K562 treated with DMSO at 1 percent for 24 hours (cell line): ENCODE results near the gene MEIOC. TPM values are rescaled to one million over a fixed set of nuclear protein-coding genes. Genes with fewer than 3 reads are reported as not detected.

Source experiments
- total RNA-seq: library from RNA; unstranded; fragments of 300-600 nt; gene quantifications from 2 replicates; pipeline ENCODE4 v1.2.3, GENCODE V29; 2022; ENCODE audit warnings: low read depth; ENCODE audit not compliant: insufficient read depth

Gene MEIOC
- not detected in 2 replicates for total RNA-seq

DNA sequence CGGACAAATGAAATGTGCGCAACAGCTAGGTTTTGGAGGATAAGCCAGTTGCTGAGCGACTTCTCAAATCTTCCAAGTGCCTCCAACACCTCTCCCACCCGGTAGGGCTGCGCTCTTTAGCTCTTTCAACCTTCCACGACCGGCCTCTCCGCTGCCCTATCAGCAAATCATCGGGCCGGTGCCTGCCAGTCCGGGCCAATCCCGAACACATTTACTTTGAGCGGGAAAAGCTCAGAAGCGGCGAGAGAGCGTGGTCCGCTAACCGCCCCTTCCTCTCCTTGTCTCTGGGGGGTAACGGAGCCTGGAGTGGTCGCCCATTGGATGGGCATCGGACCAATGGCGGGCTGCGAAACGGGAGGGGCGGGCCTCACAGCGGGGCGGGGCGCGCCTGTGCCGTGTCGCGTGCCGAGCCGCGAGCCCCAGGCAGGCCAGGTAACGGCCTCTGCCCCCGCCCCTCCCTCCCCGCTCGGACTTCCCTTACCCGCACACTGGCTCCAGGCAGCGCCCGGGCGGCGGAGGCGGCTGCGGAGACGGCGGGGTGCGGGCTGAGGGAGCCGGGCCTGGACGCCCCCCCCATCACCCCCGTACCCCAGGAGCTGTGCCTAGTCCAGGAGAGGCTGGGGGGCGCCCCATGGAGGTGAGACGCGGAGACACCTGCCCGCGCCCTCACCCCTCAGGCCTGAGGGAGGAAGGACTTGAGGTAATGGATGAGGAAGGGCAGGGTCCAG, at the start of gene MEIOC:
MEIOC (plus strand) TSS at position 486 of the 728 bp plus-strand sequence; CDS start at position 632, 146 bp downstream.

DNA sequence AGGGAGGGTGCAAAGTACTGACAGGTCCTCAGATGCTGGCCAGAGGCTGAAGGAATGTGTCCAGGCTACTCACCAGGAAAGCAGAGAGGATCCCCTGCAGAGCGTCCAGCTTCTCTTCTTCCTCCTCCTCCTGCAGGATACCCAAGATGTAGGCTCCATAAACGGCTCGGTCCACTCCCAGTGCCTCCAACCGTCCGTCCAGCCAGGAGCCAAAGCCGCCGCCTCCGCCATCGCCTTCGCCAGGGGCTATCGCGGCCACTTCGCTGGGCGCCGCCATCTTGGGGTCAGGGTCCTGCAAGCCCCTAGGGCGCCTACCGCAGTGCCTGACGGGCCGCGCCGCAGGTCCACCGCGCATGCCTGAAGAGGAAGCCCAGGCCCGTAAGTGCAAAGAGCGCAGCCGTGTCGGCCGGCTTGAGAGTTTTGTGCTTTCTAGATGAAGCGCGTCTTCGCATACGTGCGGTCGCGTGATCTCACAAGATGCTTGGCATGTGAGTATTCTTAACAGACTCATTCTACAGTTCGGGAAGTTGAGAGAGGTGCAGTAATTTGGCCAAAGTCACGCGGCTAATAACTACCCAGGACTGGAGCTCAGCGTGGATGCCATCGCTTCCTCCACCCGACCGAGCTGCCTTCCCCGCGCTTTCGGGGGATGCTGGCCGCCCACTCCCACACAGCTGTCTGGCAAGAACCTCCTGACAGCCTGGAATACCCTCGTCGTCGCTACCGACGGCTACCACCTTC, 33.4 kb downstream of the MEIOC start, which contains the start of gene CCDC43:
CCDC43 (minus strand) TSS at position 300 of the 741 bp plus-strand sequence; CDS start at position 277, 23 bp downstream.

DNA sequence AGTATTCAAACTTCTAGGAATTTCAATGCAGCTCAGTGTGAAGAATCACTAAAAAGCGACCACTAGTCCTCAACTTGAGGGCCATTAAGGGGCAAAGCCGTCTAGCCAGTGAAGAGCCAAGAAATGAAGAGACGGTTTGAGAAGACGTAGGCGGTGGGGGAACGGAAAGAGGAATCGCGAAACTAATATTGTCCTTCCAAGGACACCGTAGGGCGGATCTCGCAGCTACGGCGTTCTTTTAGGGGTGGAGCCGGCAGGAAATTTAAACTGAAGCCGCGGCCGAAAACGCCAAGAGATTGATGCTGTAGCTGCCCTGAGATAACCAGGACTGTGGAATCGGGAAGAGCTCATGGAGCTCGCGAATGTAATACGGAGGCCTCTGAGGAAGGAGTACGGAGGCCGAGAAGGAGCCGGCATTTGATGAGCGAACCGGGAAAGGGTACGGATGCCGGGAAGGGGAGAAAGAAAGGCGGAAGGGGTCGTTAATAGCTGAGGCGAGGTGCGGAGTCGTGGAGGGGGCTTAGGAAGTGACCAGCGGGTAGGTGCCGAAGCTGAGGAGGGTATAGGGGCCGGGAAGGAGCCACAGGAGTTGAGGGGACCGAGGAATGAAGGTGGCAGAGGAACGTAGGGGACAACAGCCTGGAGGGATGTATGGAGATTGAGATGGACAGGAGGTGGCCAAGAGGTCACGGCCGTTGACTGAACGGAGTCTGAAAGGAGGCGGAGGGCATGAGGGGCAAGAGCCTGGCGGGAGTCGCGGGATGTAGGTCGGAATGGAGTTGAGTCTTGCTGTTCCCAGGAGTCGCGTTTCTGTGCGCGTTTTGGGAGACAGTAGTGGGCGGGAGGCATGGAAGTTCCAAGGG, 52.4 kb downstream of the MEIOC start, which contains the start of gene DBF4B:
DBF4B (plus strand) TSS at position 265 of the 863 bp plus-strand sequence; CDS start at position 421, 156 bp downstream.

Other genes with a start within 250 kb of the MEIOC start
- 16.9 and 18.5 TPM in 2 replicates for gene GPATCH8, start 153.1 kb upstream of the MEIOC start, total RNA-seq
- 16.1 and 18.5 TPM in 2 replicates for gene FZD2, start 99.0 kb upstream of the MEIOC start, total RNA-seq
- 11.3 and 14.7 TPM in 2 replicates for gene CCDC43, start 33.3 kb downstream of the MEIOC start, total RNA-seq
- gene DBF4B, start 52.2 kb downstream of the MEIOC start, total RNA-seq: 21.9 and 26.6 TPM in 2 replicates
- gene ADAM11, start 102.5 kb downstream of the MEIOC start, total RNA-seq: 0.59 and 0.88 TPM in 2 replicates
- gene GJC1, start 173.8 kb downstream of the MEIOC start, total RNA-seq: 0.10 TPM in 1 of 2 replicates, not detected in the other
- gene HIGD1B, start 191.4 kb downstream of the MEIOC start, total RNA-seq: not detected in 2 replicates
- gene EFTUD2, start 243.0 kb downstream of the MEIOC start, total RNA-seq: 84.1 and 86.8 TPM in 2 replicates